HL-60/S4 (cell line): ENCODE results near the gene GPR179.

Source experiments
- in situ Hi-C: fragments of 300-500 bp; cut with MboI; formaldehyde crosslinking; loops from 2 replicates; pipeline ENCODE4 v1.14.3; 2022; ENCODE audit warnings: low sequenced_read_pairs

GPR179 gene, protein sequence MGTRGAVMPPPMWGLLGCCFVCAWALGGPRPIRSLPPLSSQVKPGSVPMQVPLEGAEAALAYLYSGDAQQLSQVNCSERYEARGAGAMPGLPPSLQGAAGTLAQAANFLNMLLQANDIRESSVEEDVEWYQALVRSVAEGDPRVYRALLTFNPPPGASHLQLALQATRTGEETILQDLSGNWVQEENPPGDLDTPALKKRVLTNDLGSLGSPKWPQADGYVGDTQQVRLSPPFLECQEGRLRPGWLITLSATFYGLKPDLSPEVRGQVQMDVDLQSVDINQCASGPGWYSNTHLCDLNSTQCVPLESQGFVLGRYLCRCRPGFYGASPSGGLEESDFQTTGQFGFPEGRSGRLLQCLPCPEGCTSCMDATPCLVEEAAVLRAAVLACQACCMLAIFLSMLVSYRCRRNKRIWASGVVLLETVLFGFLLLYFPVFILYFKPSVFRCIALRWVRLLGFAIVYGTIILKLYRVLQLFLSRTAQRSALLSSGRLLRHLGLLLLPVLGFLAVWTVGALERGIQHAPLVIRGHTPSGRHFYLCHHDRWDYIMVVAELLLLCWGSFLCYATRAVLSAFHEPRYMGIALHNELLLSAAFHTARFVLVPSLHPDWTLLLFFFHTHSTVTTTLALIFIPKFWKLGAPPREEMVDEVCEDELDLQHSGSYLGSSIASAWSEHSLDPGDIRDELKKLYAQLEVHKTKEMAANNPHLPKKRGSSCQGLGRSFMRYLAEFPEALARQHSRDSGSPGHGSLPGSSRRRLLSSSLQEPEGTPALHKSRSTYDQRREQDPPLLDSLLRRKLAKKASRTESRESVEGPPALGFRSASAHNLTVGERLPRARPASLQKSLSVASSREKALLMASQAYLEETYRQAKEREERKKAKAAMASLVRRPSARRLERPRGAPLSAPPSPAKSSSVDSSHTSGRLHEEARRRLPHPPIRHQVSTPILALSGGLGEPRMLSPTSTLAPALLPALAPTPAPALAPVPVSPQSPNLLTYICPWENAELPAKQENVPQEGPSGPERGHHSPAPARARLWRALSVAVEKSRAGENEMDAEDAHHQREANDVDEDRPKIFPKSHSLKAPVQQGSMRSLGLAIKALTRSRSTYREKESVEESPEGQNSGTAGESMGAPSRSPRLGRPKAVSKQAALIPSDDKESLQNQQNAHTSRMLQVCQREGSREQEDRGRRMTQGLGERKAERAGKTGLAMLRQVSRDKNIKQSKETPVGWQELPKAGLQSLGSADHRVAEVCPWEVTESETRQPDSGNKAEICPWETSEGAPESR (N-terminal part only)

DNA sequence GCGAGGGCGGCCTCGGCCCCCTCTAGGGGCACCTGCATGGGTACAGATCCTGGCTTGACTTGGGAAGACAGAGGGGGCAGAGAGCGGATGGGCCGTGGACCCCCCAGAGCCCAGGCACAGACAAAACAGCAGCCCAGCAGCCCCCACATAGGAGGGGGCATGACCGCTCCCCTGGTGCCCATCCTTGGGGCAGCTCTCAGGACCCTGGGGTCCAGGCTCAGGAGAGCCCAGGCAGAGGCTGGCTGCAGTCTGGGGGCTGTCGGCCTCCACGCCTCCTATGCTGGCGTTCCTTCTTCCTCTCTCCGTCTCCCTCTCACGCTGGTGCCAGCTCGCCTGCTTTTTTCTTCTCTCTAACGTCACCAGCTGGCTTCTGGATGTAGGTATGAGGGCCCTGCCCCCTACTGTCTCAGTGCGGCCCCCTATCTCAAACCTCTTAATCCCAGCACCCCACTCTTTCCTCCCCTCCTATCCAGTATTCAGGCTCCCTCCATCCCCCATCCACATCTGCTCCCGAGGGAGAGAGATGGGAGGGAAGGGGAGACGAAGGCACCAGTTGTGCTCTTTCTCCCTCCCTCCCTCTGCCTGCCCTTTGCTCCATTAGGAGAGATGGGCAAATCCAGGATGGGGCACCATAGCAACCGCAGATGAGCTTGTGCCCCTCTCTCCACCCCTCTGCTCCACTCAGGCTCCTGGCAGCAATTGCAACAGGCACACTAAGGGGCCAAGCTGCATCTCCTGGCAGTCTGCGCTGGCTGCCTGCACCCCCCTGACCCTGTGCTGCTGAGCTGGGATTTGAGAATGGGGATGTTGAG, at the start of gene GPR179:
Gene GPR179, minus strand, starts transcription at position 349 of the 812 bp plus-strand sequence. Its CDS starts 167 bp downstream, at position 182.
- in situ Hi-C loops: loop anchor here (10.0 kb wide), 1 partner anchor 141 kb away; no protein-coding TSS in a partner anchor

DNA sequence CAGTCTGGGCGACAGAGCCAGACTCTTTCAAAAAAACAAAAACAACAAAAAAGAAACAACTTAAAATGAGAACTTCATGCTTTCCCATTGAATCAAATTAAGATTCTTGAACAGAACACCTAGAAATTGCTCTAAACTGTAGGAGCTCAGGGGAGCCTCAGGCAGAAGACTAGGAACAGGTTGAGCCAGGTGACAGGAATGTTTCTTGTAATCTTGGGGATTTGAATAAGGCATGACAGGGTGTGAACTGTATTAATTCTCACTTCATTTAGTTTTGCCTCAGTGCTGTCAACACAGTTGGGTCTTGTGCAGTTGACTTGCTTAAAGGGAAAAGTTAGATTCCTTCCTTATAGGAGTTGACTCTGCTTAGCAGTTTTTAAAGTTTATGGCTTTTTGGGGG, 35.7 kb upstream of the GPR179 start:
- in situ Hi-C loops: no loop called here

DNA sequence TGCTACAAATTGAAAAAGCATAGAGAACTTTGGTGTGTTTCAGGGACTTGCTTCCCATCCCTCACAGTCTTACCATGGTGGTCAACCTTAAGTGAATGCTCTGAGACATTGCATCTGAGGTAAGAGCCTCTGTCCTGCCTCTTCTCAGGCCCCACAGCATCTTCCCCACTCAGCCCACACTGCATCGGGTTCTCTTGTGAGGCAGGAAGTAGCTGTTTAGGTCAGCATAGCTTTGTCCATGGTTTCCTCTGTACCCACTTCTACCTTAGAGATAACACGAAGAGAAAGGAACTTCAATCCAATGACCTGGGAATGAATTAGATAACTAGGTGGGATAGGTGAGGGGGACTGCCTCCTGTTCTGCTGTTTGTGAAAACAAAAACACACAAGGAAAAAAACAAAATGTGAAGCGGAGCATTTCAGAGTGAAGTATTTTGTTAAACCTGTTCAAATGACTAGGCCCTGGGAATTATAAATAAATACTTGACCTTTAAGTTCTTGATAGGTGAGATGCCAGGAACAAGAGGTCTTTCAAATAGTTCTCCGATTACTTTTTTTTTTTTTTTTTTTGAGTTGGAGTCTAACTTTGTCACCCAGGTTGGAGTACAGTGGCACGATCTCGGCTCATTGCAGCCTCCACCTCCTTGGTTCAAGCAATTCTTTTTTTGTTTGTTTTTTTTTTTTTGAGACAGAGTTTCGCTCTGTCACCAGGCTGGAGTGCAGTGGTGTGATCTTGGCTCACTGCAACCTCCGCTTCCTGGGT, 25.5 kb upstream of the GPR179 start:
- in situ Hi-C loops: no loop called here

DNA sequence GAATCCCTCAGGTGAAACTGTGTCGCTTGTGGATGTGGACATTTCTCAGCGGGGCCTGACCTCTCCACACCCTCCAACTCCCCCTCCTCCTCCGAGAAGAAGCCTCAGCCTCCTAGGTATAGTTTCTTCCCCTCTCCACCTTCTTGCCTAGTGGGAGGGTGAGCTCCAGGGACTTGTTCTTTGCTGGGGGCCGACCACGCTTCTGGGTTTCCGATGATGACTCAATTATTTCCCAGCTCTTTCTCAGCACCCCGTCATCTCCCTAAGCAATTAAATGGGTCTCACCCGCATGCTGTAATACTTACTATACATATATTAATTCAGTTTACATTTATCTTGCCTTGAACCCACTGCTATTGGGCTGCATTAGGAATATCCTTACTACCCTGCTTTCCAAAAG, 21.0 kb upstream of the GPR179 start:
- in situ Hi-C loops: no loop called here

DNA sequence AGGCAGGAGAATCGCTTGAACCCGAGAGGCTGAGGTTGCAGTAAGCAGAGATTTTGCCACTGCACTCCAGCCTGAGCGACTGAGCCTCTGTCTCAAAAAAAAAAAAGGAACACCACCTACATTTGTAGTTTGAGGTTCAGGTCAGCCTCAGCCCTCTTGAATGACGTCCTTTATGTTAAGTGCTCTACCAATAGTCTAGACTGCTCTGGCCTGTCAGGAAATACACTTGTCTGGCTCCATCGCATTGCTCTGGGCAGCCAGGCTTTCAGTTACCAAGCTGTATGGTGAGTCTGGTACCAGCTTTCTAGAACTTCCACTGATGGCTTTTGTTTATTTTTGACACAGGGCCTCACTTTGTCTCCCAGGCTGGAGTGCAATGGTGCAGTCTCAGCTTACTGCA, 19.3 kb upstream of the GPR179 start:
- in situ Hi-C loops: no loop called here

DNA sequence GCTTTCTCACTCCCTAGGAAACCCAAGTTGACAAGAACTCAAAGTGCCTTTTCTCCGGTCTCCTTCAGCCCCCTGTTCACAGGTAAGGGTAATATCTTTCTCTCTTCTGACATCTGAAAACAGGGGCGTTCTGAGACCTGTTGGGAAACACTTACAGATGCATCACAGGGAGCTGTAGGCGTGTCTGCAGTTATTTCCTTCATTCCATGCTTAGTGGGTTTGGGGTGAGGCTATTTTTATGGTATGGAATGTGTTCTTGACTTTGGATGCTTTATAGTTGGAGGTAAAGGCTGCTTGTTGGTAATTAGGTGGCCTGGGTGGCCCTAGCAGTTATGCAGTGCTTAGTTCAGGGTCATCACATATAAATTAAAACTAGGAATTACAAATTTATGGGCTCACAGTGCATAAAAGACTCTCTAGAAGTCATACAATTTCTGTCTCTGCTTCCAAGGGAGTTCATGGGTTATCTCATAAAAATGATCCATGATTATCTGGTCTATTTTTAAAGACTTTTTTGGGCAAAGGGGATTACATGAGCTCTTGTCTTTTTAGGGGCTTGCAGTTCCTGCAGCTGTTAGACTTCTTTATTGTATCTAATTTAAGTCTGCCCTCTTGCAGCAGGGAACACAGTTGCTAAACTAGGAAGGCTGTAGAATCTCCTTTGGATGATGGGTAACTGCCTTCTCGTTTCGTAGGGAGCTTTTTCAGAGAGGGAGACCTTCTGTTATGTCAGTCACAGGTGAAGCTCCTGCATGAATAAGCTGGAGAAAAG, 18.1 kb upstream of the GPR179 start:
- in situ Hi-C loops: no loop called here

DNA sequence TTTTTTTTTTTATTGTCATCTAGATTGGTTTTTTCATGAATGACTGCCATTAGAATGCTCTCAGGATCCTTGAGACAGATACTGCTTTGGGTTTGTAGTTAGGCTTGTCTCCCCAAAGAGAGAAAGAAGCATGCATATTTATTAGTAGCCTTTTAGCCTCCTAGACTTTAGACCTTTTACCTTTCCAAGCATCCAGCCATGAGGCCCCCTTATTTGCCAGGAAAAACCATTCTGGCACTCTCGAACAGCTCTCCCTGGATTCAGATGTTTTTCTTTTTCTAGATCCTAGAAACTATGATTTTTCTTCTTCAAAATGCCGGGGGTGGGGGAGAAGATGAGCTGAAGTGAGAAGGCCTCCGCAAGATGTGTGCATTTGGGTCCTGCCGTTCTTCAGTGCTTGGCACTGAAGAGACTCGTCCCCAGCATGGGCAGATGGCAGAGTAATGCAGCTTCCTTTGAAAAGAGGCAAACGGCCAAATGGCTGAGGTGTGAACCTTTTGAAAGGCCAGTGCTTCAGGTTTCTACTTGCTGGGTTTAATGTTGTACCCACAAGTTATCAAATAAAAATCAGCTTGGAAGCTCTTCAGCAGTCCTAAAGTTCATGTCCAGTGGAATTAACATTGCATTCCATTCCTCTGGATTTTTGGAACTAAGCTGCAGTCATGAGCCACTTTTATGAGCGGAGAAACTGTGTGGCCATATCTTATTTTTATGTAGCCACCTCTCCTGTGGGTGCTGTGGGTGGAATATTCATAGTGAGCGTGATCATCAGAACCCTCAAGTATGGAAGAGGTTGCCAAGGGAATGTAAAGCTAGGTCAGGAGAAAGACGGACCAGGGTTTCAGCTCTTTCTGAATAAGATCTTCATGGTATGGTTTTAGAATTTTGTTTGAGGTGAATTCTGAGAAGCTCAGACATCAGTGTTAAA, 15.1 kb upstream of the GPR179 start:
- in situ Hi-C loops: no loop called here

DNA sequence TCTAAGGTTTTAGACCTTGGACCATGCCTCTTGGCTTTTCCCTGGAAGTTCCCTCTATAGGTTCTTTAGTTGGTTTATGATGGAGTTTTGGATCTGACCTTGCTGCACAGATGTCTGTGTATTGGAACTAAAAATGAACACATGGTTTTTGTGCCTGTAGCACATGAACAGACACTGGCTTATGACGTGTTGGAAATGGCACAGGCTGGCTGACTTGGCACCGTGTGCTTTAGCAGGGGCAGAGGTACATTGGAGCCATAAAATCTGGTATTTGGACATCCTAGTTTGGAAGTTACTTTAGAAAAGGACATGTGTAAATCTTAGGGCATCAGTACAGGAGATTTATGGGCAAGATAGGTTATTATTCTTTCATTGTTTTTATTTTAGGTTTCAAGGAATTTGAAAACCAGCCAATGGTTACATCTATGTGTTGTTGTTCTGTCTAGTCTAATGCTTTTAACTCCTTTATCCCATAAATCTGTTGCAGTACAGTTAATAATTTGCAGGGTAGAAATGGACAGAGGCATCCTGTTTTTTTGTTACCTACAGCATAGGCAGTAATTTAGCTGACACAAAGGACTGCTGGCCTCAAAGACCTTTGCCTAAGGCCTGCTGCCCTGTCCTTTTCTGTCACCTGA, 13.8 kb upstream of the GPR179 start:
- in situ Hi-C loops: no loop called here

DNA sequence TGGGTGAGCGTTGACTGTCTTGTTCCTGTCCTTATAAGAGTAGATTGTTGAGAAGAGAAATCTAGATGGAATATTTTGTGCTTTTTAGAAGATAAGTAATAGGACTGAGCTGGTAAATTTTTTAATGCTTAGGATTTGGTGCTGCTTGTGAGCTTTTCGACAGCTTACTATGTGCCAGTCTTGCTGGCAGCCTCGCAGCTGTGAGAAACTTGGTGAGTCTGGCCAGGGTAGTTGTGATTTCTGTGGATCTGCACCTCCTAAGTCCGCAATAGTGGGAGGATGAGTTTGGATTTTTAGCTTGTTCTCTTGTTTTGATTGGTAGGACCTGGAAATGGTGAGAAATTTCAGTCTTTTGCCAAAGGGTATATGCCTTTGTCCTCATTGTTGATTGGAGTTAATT, 11.5 kb upstream of the GPR179 start:
- in situ Hi-C loops: no loop called here

DNA sequence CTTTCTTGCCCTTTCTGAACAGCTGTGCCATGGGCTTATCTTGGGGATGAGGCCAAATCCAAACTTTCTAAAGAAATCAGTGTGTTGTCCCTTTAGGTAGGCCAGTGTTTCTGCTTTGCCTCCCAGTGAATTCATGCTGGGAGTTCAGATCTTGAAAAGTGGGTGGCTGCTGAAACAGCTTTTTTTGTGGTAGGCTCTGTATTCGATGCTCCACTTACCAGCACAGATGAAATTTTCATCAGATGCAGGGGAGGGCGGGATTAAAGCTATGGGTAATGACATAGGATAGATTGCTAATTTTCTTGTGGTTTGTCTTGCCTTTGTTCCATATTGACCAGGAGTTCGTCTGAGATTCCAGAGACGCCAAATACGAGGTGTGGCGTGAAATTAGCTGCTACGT, 10.7 kb upstream of the GPR179 start:
- in situ Hi-C loops: no loop called here

DNA sequence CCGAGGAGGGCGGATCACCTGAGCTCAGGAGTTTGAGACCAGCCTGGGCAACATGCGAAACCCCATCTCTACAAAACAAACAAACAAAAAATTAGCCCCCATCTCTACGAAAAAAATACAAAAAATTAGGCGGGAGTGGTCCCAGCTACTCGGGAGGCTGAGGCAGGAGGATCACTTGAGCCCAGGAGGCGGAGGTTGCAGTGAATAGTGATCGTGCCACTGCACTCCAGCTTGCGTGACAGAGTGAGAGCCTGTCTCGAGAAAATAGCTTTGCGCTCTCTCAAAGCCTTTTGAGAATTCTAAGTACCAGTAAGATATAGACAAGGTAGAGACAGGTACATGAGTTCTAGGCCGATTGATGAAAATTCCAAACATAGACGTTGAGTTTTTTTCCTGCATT, 9.9 kb upstream of the GPR179 start:
- in situ Hi-C loops: no loop called here

DNA sequence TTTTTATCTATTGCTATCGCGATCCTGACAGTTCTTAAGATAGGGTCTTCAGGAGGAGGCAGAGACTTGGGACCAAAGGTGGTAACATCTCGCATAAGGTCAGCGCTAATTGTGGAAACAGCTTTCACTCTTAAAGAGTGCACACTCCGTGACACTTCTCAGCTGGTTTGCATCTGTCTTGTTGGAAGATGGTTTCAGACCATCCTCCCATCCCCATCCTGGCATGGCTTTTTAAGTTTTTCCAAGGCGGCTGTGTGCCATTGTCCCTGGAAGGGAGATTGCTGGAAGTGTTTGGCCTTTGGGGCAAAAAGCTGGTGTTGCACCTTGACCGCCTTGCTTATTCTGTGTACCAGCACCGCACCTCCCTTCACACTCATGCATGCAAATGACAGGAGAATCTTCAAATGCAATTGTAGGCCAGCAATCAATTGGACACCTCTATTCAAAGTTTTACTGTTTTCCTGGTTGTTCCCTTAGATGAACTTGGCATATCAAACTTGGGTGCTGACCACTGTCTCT, 9.4 kb upstream of the GPR179 start:
- in situ Hi-C loops: no loop called here

DNA sequence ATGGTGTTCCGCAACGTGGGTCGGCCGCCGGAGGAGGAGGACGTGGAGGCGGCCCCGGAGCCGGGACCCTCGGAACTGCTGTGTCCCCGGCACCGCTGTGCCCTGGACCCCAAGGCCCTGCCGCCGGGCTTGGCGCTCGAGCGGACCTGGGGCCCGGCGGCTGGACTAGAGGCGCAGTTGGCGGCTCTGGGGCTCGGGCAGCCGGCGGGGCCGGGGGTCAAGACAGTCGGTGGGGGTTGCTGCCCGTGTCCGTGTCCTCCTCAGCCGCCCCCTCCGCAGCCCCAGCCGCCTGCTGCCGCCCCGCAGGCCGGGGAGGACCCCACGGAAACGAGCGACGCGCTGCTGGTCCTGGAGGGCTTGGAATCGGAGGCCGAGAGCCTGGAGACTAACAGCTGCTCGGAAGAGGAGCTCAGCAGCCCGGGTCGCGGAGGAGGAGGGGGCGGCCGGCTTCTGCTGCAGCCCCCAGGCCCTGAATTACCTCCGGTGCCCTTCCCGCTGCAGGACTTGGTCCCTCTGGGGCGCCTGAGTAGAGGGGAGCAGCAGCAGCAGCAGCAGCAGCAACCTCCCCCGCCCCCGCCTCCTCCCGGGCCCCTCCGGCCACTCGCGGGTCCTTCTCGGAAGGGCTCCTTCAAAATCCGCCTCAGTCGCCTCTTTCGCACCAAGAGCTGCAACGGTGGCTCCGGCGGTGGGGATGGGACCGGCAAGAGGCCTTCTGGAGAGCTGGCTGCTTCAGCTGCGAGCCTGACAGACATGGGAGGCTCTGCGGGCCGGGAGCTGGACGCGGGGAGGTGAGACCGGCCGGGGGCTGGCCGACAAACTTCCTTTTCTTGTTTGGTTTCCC, 8.7 kb upstream of the GPR179 start:
- in situ Hi-C loops: no loop called here

DNA sequence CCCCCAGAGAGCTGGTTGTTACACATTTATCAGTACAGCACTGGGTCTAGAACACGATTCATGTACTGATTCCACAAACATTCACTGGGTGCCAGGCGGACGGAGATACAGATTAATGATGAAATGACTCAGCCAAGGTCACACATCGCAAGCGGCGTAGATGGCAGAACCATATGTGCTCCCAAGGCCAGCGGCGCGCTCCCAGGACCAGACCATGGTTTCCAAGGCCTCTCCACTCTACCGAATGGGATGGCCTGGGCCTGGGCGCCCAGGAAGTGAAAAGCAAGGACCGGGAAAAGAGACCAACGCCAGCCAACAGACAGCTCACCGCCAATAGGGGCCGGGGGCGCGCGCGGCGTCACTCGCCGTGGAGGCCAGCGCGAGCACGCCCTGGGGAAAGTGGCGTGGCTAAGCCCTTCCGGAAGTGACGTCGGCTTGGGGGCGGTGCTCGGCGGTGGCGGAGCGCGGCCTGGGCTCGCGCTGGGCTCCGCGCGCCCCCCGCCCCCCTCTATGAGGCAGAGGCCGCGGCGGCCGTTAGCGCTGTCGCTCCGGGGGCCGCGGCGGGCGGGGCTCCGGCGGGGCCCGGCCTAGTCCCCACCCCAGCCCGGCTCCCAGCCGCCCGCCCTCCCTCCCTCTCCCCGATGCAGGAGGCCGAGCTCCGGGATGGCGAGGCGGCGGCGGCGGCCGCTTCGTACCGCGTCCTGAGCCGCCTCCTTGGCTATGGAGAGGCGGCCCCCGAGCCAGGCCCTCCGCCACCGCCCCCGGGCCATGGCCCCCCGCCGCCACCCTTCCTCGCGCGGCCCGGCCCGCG, 7.9 kb upstream of the GPR179 start, which contains the start of gene SOCS7:
Gene SOCS7, plus strand, starts transcription at position 433 of the 811 bp plus-strand sequence. Its CDS starts 209 bp downstream, at position 642.
- in situ Hi-C loops: no loop called here

DNA sequence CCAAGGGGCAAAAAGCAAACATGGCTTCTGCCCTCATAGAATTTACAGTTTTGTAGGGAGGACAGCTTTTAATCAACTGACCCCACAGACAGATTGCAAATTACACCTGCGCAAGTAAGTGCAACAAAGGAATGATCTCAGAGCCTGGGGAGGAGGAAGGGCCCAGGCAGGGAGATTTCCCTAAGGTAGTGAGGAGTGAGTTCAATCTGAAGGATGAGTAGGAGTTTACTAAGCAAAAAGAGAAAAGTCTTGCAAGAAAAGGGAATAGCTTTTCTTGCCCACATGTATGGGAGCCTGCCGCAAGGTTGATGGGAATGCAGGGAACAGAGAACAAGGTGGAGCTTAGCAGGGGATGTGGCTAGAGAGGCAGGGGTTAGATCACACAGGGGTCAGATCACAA, 6.3 kb upstream of the GPR179 start:
- in situ Hi-C loops: no loop called here
